Keratinocyte (primary cell): ENCODE measurements around the gene ADAM12. TPM values are rescaled to one million over a fixed set of nuclear protein-coding genes. Genes with fewer than 3 reads are reported as not detected.

ENCODE experiments used
- DNase-seq: peaks from one replicate; pipeline ENCODE4 v3.0.0-alpha.2; 2011; ENCODE audit warnings: low read depth, missing footprints, low spot score
- FAIRE-seq: peaks from 2 replicates; lab custom pipeline; 2011; peaks lifted over from hg19 to GRCh38; lab: Jason Lieb, UNC
- H2AFZ ChIP-seq: 2 replicates; pipeline ENCODE4 v1.6.0; 2012; ENCODE audit warnings: low read length, control low read depth, inconsistent platforms; ENCODE audit not compliant: control insufficient read depth
- H3K27ac ChIP-seq: 2 replicates; pipeline ENCODE4 v1.5.1; 2011; ENCODE audit warnings: low read length; ENCODE audit not compliant: control insufficient read depth, insufficient read depth
- H3K27me3 ChIP-seq: 3 replicates; pipeline ENCODE4 v1.6.0; 2011; ENCODE audit warnings: low read length; ENCODE audit not compliant: control insufficient read depth, insufficient read depth; ENCODE audit errors: extremely low read depth
- H3K36me3 ChIP-seq, 2 experiments: 2 replicates in 1 of 2; 3 replicates in 1 of 2; pipeline ENCODE4 v1.5.1; 2011; ENCODE audit warnings: low read length in 2 of 2, mild to moderate bottlenecking in 1 of 2; ENCODE audit not compliant: control insufficient read depth in 2 of 2, insufficient read depth in 2 of 2; ENCODE audit errors: extremely low read depth in 1 of 2
- H3K4me1 ChIP-seq: 3 replicates; pipeline ENCODE4 v1.5.1; 2011; ENCODE audit warnings: low read length; ENCODE audit not compliant: control insufficient read depth, insufficient read depth; ENCODE audit errors: extremely low read depth
- H3K4me2 ChIP-seq: 3 replicates; pipeline ENCODE4 v1.6.0; 2011; ENCODE audit warnings: low read depth, low read length; ENCODE audit not compliant: control insufficient read depth, insufficient read depth; ENCODE audit errors: extremely low read depth
- H3K4me3 ChIP-seq, 3 experiments: fragments of 200-600 bp in 1 of 3; sonication (generic) in 1 of 3; 2 replicates in 2 of 3; 3 replicates in 1 of 3; pipeline ENCODE4 v1.5.1; 2011 to 2016; ENCODE audit warnings: low read length in 3 of 3, mild to moderate bottlenecking in 3 of 3, control low read depth in 2 of 3, inconsistent platforms in 1 of 3, low read depth in 1 of 3, mixed read lengths in 1 of 3, mixed run types in 1 of 3, moderate library complexity in 1 of 3; ENCODE audit not compliant: control insufficient read depth in 2 of 3, insufficient read depth in 2 of 3; ENCODE audit errors: extremely low read depth in 1 of 3
- H3K79me2 ChIP-seq: 2 replicates; pipeline ENCODE4 v1.6.0; 2012; ENCODE audit warnings: low read length; ENCODE audit not compliant: control insufficient read depth, insufficient read depth
- H3K9ac ChIP-seq: 3 replicates; pipeline ENCODE4 v1.6.0; 2011; ENCODE audit warnings: low read length; ENCODE audit not compliant: control insufficient read depth, insufficient read depth; ENCODE audit errors: extremely low read depth
- H3K9me1 ChIP-seq: 3 replicates; pipeline ENCODE4 v1.6.0; 2011; ENCODE audit warnings: low read length; ENCODE audit not compliant: control insufficient read depth, insufficient read depth; ENCODE audit errors: extremely low read depth
- H3K9me3 ChIP-seq: 2 replicates; pipeline ENCODE4 v1.5.1; 2012; ENCODE audit warnings: low read depth, low read length; ENCODE audit not compliant: control insufficient read depth
- H4K20me1 ChIP-seq: 3 replicates; pipeline ENCODE4 v1.6.0; 2011; ENCODE audit warnings: low read length; ENCODE audit not compliant: control insufficient read depth, insufficient read depth; ENCODE audit errors: extremely low read depth
- CTCF ChIP-seq, 3 experiments: IDR thresholded peaks in 1 of 3; conservative IDR thresholded peaks in 1 of 3; optimal IDR thresholded peaks in 1 of 3; 2 replicates in 2 of 3; 3 replicates in 1 of 3; pipeline versions ENCODE3 to v1.5.1; 2011; ENCODE audit warnings: low read length in 3 of 3, mild to moderate bottlenecking in 3 of 3, moderate library complexity in 2 of 3, control low read depth in 1 of 3, inconsistent platforms in 1 of 3; ENCODE audit not compliant: insufficient read depth in 2 of 3; ENCODE audit errors: extremely low read depth in 1 of 3
- EZH2 ChIP-seq: IDR thresholded peaks from one replicate; pipeline ENCODE4 v1.6.1; 2012; ENCODE audit warnings: inconsistent platforms, mild to moderate bottlenecking, low read length, moderate library complexity
- dilution Hi-C: fragments of 300-500 bp; cut with MboI; formaldehyde crosslinking; loops from one replicate; pipeline ENCODE4 v1.7.0; 2020; ENCODE audit warnings: low sequenced_read_pairs; ENCODE audit not compliant: extremely low pct_ligation_motif_present
- polyA plus RNA-seq, 5 experiments: library from polyadenylated mRNA; depleted of rRNA in 3 of 5; stranded (reverse) in 3 of 5; stranded (forward) in 1 of 5; unstranded in 1 of 5; fragments of >200 nt; gene quantifications; 1 replicate in 1 of 5; 2 replicates in 3 of 5; 3 replicates in 1 of 5; pipeline versions ENCODE4 v1.2.1 to v1.2.3, GENCODE V29; 2011 to 2012; ENCODE audit warnings: missing spikeins in 2 of 5, low read depth in 1 of 5, low replicate concordance in 1 of 5

ADAM12 gene
- polyA plus RNA-seq, 1 donor (not counting 4 experiments of a cell fraction or from before 2014, with no cell fraction given): 0.07 TPM

- H3K79me2 ChIP-seq: no peaks in the 10 kb centered on the region
- TF ChIP-seq CTCF (optimal IDR thresholded peaks at IDR 0.05 in 1 of 3, IDR thresholded peaks at IDR 0.05 in 1 of 3, conservative IDR thresholded peaks at IDR 0.05 in 1 of 3; ENCODE audit: extremely low read depth in 1 of 3, insufficient read depth in 2 of 3, low read length in 3 of 3) (no peak), EZH2 (no peak)
- no peak for FAIRE-seq
- H2AFZ ChIP-seq: no peak overlapping the region
- H3K36me3 ChIP-seq: no peaks in the 10 kb centered on the region
- no peaks in the 10 kb centered on the region for H3K9me1 ChIP-seq
- no peaks in the 10 kb centered on the region for H4K20me1 ChIP-seq
- no peaks in the 10 kb centered on the region for H3K27me3 ChIP-seq
- dilution Hi-C loops: no loop called here
- DNase-seq: no peak
- H3K4me2 ChIP-seq: no peak overlapping the region
- no peaks in the 10 kb centered on the region for H3K4me1 ChIP-seq
- H3K4me3 ChIP-seq: no peak overlapping the region
- no peak overlapping the region for H3K9ac ChIP-seq
- no peak overlapping the region for H3K27ac ChIP-seq
- H3K9me3 ChIP-seq: no peaks in the 10 kb centered on the region
These were observed 351.8 kb downstream of the ADAM12 start for GRCh38 chr10:126036515-126036914.

- dilution Hi-C loops: no loop called here
- no peaks in the 10 kb centered on the region for H3K79me2 ChIP-seq
- H3K27me3 ChIP-seq: no peaks in the 10 kb centered on the region
- H3K27ac ChIP-seq: no peak overlapping the region
- no peaks in the 10 kb centered on the region for H3K36me3 ChIP-seq
- TF ChIP-seq CTCF (optimal IDR thresholded peaks at IDR 0.05 in 1 of 3, IDR thresholded peaks at IDR 0.05 in 1 of 3, conservative IDR thresholded peaks at IDR 0.05 in 1 of 3; ENCODE audit: extremely low read depth in 1 of 3, insufficient read depth in 2 of 3, low read length in 3 of 3) (no peak), EZH2 (no peak)
- no peaks in the 10 kb centered on the region for H3K9me3 ChIP-seq
- H3K4me2 ChIP-seq: no peak overlapping the region
- H3K4me1 ChIP-seq: no peaks in the 10 kb centered on the region
- FAIRE-seq: no peak
- H3K9me1 ChIP-seq: no peaks in the 10 kb centered on the region
- no peak overlapping the region for H3K4me3 ChIP-seq
- H2AFZ ChIP-seq: no peak overlapping the region
- no peak for DNase-seq
- H4K20me1 ChIP-seq: no peaks in the 10 kb centered on the region
- no peak overlapping the region for H3K9ac ChIP-seq
These were observed 353.7 kb downstream of the ADAM12 start for GRCh38 chr10:126034586-126034985.
